WI38 (cell line): ENCODE data around the gene PROX1.

Experiments used
- H3K4me3 ChIP-seq: 2 replicates; pipeline ENCODE4 v1.5.1; 2011; ENCODE audit warnings: low read depth, mild to moderate bottlenecking, control low read depth, low read length
- CTCF ChIP-seq: IDR thresholded peaks from 2 replicates; pipeline ENCODE4 v1.5.1; 2012; ENCODE audit warnings: low read depth, mild to moderate bottlenecking, control low read depth, low read length

Gene PROX1

GRCh38 chr1:213995603-213996002 is 7.8 kb downstream of the PROX1 start:
- no peak for TF ChIP-seq CTCF
- no peak overlapping the region for H3K4me3 ChIP-seq

GRCh38 chr1:213996320-213997037 is 8.7 kb downstream of the PROX1 start:
- H3K4me3 ChIP-seq: peak overlapping the region; percentile 35; the same call in 1 of the 2 replicates
- TF ChIP-seq CTCF: no peak

GRCh38 chr1:213997038-213997771 is 9.4 kb downstream of the PROX1 start:
- H3K4me3 ChIP-seq: peak overlapping the region; percentile 35; the same call in 1 of the 2 replicates
- TF ChIP-seq CTCF: no peak

- TF ChIP-seq CTCF: no peak
- no peak overlapping the region for H3K4me3 ChIP-seq
Measured at GRCh38 chr1:213997772-213998107, 10.0 kb downstream of the PROX1 start.

GRCh38 chr1:213998785-213999184 is 11.0 kb downstream of the PROX1 start:
- TF ChIP-seq CTCF: no peak
- H3K4me3 ChIP-seq: no peak overlapping the region

- H3K4me3 ChIP-seq: no peak overlapping the region
- TF ChIP-seq CTCF: no peak
Measured at GRCh38 chr1:213999732-214000131, 12.0 kb downstream of the PROX1 start.

GRCh38 chr1:214002060-214002459 is 14.3 kb downstream of the PROX1 start:
- no peak for TF ChIP-seq CTCF
- H3K4me3 ChIP-seq: no peak overlapping the region
